HG03280 (cell line): Measurements from ENCODE around the gene SLC17A9.

Experiments used
- ATAC-seq: cut with Tn5 transposase; IDR thresholded peaks from one replicate; pipeline ENCODE4 v1.9.1; 2021; ENCODE audit warnings: mild to moderate bottlenecking, moderate library complexity; ENCODE audit not compliant: unreplicated experiment

Gene SLC17A9

GRCh38 chr20:62952373-62952967, at the start of gene SLC17A9:
Gene SLC17A9 (plus strand): TSS chr20:62952709. CDS start chr20:62952831, 122 bp downstream.
- peak; percentile 68 for ATAC-seq

- no peak for ATAC-seq
Observed at GRCh38 chr20:62902926-62903615, 49.4 kb upstream of the SLC17A9 start.

- ATAC-seq = no peak
Observed at GRCh38 chr20:62905536-62906117, 46.9 kb upstream of the SLC17A9 start.

GRCh38 chr20:62906209-62906608, 46.3 kb upstream of the SLC17A9 start:
- no peak for ATAC-seq

- no peak for ATAC-seq
Observed at GRCh38 chr20:62906647-62907375, 45.7 kb upstream of the SLC17A9 start.

- no peak for ATAC-seq
Observed at GRCh38 chr20:62907384-62908317, 44.9 kb upstream of the SLC17A9 start.

GRCh38 chr20:62908971-62909791, 43.3 kb upstream of the SLC17A9 start:
- ATAC-seq = no peak

- ATAC-seq = no peak
Observed at GRCh38 chr20:62910217-62910766, 42.2 kb upstream of the SLC17A9 start.

- no peak for ATAC-seq
Observed at GRCh38 chr20:62910777-62911497, 41.6 kb upstream of the SLC17A9 start.

GRCh38 chr20:62911701-62912280, 40.7 kb upstream of the SLC17A9 start:
- no peak for ATAC-seq

- ATAC-seq = no peak
Observed at GRCh38 chr20:62913043-62913630, 39.4 kb upstream of the SLC17A9 start.

- ATAC-seq = no peak
Observed at GRCh38 chr20:62914436-62914835, 38.1 kb upstream of the SLC17A9 start.

- ATAC-seq = no peak
Observed at GRCh38 chr20:62914970-62915457, 37.5 kb upstream of the SLC17A9 start.

- no peak for ATAC-seq
Observed at GRCh38 chr20:62916703-62917476, 35.6 kb upstream of the SLC17A9 start.

GRCh38 chr20:62917720-62918119, 34.8 kb upstream of the SLC17A9 start:
- no peak for ATAC-seq

- ATAC-seq = no peak
Observed at GRCh38 chr20:62918147-62918546, 34.4 kb upstream of the SLC17A9 start.

GRCh38 chr20:62918831-62919230, 33.7 kb upstream of the SLC17A9 start:
- no peak for ATAC-seq
